A549 (cell line): ENCODE data around the gene PNPLA7. TPM values are rescaled to one million over a fixed set of nuclear protein-coding genes. Genes with fewer than 3 reads are reported as not detected.

Experiments used
- ATAC-seq, 2 experiments: fragments of 200-7000 bp in 1 of 2; fragments of >200 bp in 1 of 2; cut with Nextera tagmentation in 1 of 2; cut with Tn5 transposase in 1 of 2; 3 replicates each; pipeline versions ENCODE4 v1.8.0 to v1.9.1; 2018 to 2020; ENCODE audit warnings: mild to moderate bottlenecking in 1 of 2, moderate library complexity in 1 of 2
- CTCF ChIA-PET: fragments of 300-600 bp; sonication (Branson Sonifier 250); formaldehyde crosslinking; extraction: SDS; loops from one replicate; lab custom pipeline; 2021; ENCODE audit warnings: antibody characterized with exemption, inconsistent platforms; lab: Yijun Ruan, JAX
- POLR2A ChIA-PET: fragments of 350-600 bp; formaldehyde crosslinking; extraction: SDS; loops from one replicate; lab custom pipeline; 2021; ENCODE audit warnings: antibody characterized with exemption, inconsistent platforms; lab: Yijun Ruan, JAX
- DNase-seq, 2 experiments: peaks; one replicate each; pipeline versions ENCODE4 v3.0.0 to v3.0.0-alpha.2; 2011 to 2016; ENCODE audit warnings: low read depth in 1 of 2, low spot score in 1 of 2
- FAIRE-seq: peaks from 2 replicates; lab custom pipeline; 2011; peaks lifted over from hg19 to GRCh38; lab: Jason Lieb, UNC
- H3K27ac ChIP-seq, 2 experiments: fragments of >200 bp; sonication (Bioruptor Twin); formaldehyde crosslinking; 3 replicates each; pipeline ENCODE4 v1.5.1; 2016 to 2017
- H3K4me1 ChIP-seq: fragments of >200 bp; sonication (Bioruptor Twin); formaldehyde crosslinking; 3 replicates; pipeline ENCODE4 v1.6.1; 2016
- H3K4me2 ChIP-seq: fragments of >200 bp; sonication (Bioruptor Twin); formaldehyde crosslinking; 3 replicates; pipeline ENCODE4 v1.6.1; 2016
- H3K4me3 ChIP-seq: fragments of >200 bp; sonication (Bioruptor Twin); formaldehyde crosslinking; 3 replicates; pipeline ENCODE4 v1.5.1; 2016
- H3K9me3 ChIP-seq: fragments of >200 bp; sonication (Bioruptor Twin); formaldehyde crosslinking; 3 replicates; pipeline ENCODE4 v1.6.1; 2016
- CBX2 ChIP-seq: fragments of 200-600 bp; sonication (generic); IDR thresholded peaks from 2 replicates; pipeline ENCODE4 v1.6.1; 2016; ENCODE audit warnings: low read depth, mild to moderate bottlenecking, borderline replicate concordance
- EHF ChIP-seq: fragments of 250-450 bp; sonication (Bioruptor Pico); IDR thresholded peaks from 2 replicates; pipeline ENCODE4 v1.5.0; 2020; ENCODE audit warnings: mild to moderate bottlenecking
- ESRRA ChIP-seq: fragments of 150-350 bp; IDR thresholded peaks from 2 replicates; pipeline ENCODE4 v1.6.1; 2014; ENCODE audit warnings: mild to moderate bottlenecking, low read length, borderline replicate concordance
- FOSB ChIP-seq: fragments of 250-450 bp; sonication (Bioruptor Pico); IDR thresholded peaks from 2 replicates; pipeline ENCODE4 v1.5.0; 2020; ENCODE audit warnings: mild to moderate bottlenecking, moderate library complexity
- FOSL2 ChIP-seq, 2 experiments: fragments of 450-650 bp in 1 of 2; fragments of >200 bp in 1 of 2; sonication (Bioruptor Twin) in 1 of 2; formaldehyde crosslinking; IDR thresholded peaks; 2 replicates each; pipeline versions ENCODE4 v1.5.0 to v1.6.1; 2016 to 2020; ENCODE audit warnings: mild to moderate bottlenecking in 1 of 2, moderate library complexity in 1 of 2
- FOXS1 ChIP-seq: fragments of 250-450 bp; sonication (Bioruptor Pico); IDR thresholded peaks from 2 replicates; pipeline ENCODE4 v1.5.0; 2020; ENCODE audit warnings: mild to moderate bottlenecking, moderate library complexity
- HDAC2 ChIP-seq: fragments of 200-600 bp; sonication (generic); IDR thresholded peaks from 2 replicates; pipeline ENCODE4 v1.6.1; 2016
- JUN ChIP-seq, 2 experiments: fragments of >200 bp; sonication (Bioruptor Twin); formaldehyde crosslinking; IDR thresholded peaks; 2 replicates in 1 of 2; 3 replicates in 1 of 2; pipeline ENCODE4 v1.6.1; 2016 to 2017
- JUNB ChIP-seq: fragments of >200 bp; sonication (Bioruptor Twin); formaldehyde crosslinking; IDR thresholded peaks from 2 replicates; pipeline ENCODE4 v1.6.1; 2016
- KDM1A ChIP-seq: fragments of 200-600 bp; sonication (generic); IDR thresholded peaks from 2 replicates; pipeline ENCODE4 v1.6.1; 2016; ENCODE audit warnings: low read depth, mild to moderate bottlenecking
- MYC ChIP-seq: IDR thresholded peaks from 2 replicates; pipeline ENCODE4 v1.6.1; 2012; ENCODE audit warnings: mild to moderate bottlenecking, inconsistent platforms, low read length, improper control_type of control experiment, borderline replicate concordance
- NFE2L2 ChIP-seq: fragments of 150-350 bp; conservative IDR thresholded peaks from 2 replicates; pipeline ENCODE4 v1.6.1; 2014; ENCODE audit warnings: low read length
- NR3C1 ChIP-seq: fragments of >200 bp; sonication (Bioruptor Twin); formaldehyde crosslinking; IDR thresholded peaks from 3 replicates; pipeline ENCODE4 v1.6.1; 2017
- RCOR1 ChIP-seq: fragments of 150-350 bp; IDR thresholded peaks from 2 replicates; pipeline ENCODE4 v1.6.1; 2014; ENCODE audit warnings: antibody characterized with exemption, low read length, low read depth
- RNF2 ChIP-seq: fragments of 200-600 bp; sonication (generic); IDR thresholded peaks from 2 replicates; pipeline ENCODE4 v1.6.1; 2016; ENCODE audit warnings: low read depth, mild to moderate bottlenecking, antibody characterized with exemption, moderate library complexity, borderline replicate concordance
- SMC3 ChIP-seq: fragments of >200 bp; sonication (Bioruptor Twin); formaldehyde crosslinking; IDR thresholded peaks from 3 replicates; pipeline ENCODE4 v1.6.1; 2018; ENCODE audit warnings: inconsistent platforms
- SREBF2 ChIP-seq: fragments of 450-650 bp; IDR thresholded peaks from 2 replicates; pipeline ENCODE4 v1.6.1; 2014; ENCODE audit warnings: mild to moderate bottlenecking, moderate library complexity
- TFCP2L1 ChIP-seq: fragments of 250-450 bp; sonication (Bioruptor Pico); IDR thresholded peaks from 2 replicates; pipeline ENCODE4 v1.5.0; 2021; ENCODE audit warnings: mild to moderate bottlenecking
- WGBS: methylation state at CpG from one replicate; pipeline ENCODE4 v1.1.6; 2017; ENCODE audit errors: missing lambda C conversion rate; 5-methylcytosine and 5-hydroxymethylcytosine counted together
- polyA plus RNA-seq, 4 experiments: library from polyadenylated mRNA; depleted of rRNA in 3 of 4; stranded (reverse); fragments of >200 nt; fragmentation: RNase III in 1 of 4; extraction: RNeasy Plus Mini Kit Qiagen cat#74134 plus additional on column Dnase treatment in 1 of 4; gene quantifications; 2 replicates in 3 of 4; 3 replicates in 1 of 4; pipeline ENCODE4 v1.2.3, GENCODE V29; 2011 to 2017
- TF ChIP-seq, protein P1 (sequence below): fragments of 250-450 bp; sonication (Bioruptor Pico); IDR thresholded peaks from 2 replicates; pipeline ENCODE4 v1.5.0; 2020; ENCODE audit warnings: low read depth, mild to moderate bottlenecking, moderate library complexity
- TF ChIP-seq, protein P2 (sequence below): fragments of 450-650 bp; IDR thresholded peaks from 2 replicates; pipeline ENCODE4 v1.6.1; 2014; ENCODE audit warnings: antibody characterized with exemption
- TF ChIP-seq, protein P3 (sequence below): fragments of >200 bp; sonication (Bioruptor Twin); formaldehyde crosslinking; IDR thresholded peaks from 3 replicates; pipeline ENCODE4 v1.5.1; 2016
- TF ChIP-seq, protein P4 (sequence below): fragments of 150-350 bp; IDR thresholded peaks from 2 replicates; pipeline ENCODE4 v1.6.1; 2014; ENCODE audit warnings: low read depth, mild to moderate bottlenecking, low read length

Gene PNPLA7
- polyA plus RNA-seq, 2 of the 4 experiments (the other 2 are of a cell fraction): 0.31 to 1.1 TPM

DNA sequence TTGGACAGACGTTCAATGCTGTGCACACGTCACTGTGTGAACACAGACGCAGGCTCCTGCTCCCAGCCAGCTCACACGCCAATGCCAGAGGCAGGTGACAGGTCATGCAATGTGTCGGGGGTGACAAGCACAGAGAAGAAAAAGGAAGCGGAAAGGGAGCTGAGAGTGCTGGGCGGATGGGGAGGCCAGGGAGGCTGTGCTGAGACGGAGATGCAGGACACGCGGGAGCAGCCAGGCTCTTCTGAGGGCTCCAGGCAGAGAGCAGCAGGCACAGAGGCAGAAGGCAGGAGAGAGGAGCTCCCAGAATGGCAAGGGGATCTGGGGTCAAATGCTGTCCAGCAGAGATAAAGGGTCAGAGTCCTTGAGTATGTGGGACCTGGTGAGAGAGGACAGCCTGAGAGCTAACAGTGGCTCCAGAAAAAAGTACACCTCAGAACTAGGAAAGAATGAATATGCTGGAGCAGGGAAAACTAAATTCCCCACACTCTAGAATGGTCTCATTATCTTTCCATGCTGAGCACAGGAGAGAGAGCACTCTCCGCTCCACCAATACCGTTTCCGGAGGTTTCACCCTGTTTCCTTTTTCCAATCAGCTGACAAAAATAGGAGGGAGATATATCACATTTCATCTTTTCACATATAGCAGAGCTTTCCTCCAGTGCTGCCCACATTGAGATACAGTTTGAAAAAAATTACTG, 58.3 kb downstream of the PNPLA7 start:
- no peak for ATAC-seq
- ChIA-PET CTCF (interaction anchor here (1.2 kb wide), 1 partner anchor 10 kb away, joined by 4 read pairs; no protein-coding TSS in a partner anchor), POLR2A (no interaction called here)
- FAIRE-seq: no peak
- no peak overlapping the region for H3K4me3 ChIP-seq
- no peak for DNase-seq
- H3K27ac ChIP-seq: no peak overlapping the region
- H3K4me2 ChIP-seq: no peak overlapping the region
- no peak for TF ChIP-seq NFE2L2
- TF ChIP-seq, all 56 proteins: peak for 0
- 87% methylated on average over 13 of the region's 13 CpGs for WGBS
- no peaks in the 10 kb centered on the region for H3K4me1 ChIP-seq
- no peaks in the 10 kb centered on the region for H3K9me3 ChIP-seq

DNA sequence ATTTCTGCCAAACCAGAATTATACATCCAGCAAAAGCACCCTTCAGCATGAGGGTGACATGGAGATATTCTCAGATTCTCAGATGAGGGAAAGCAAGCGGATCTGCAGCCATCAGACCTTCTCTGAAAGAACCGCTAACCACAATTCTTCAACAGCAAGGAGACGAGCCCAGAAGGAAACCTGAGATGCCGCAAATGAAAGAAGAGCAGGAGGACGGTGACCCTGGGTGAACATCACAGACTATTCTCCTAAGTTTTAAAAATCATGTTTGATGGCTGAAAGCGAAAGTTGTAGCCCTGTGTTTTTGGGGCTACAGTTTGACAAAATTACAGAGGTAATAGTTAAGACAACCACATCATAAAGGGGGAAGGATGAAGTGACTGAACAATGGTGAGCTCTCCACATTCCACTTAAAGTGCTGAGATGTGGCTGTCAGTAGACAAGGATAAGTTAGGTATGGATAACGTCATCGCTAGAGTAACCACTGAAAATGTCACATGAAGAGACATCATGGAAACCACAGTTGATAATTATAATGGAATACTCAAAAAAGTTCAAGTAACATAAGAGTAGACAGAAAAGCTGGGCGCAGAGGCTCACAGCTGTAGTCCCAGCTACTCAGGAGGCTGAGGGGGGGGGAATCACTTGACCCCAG, 59.5 kb downstream of the PNPLA7 start:
- no peak overlapping the region for H3K27ac ChIP-seq
- no peak for FAIRE-seq
- no peaks in the 10 kb centered on the region for H3K9me3 ChIP-seq
- no peak overlapping the region for H3K4me3 ChIP-seq
- TF ChIP-seq RCOR1 (no peak), FOSB (CRISPR knock-in tag) (no peak), FOXS1 (CRISPR knock-in tag) (no peak), FOSL2 (IDR thresholded peaks at IDR 0.05) (no peak), FOSL2 (CRISPR knock-in tag; IDR thresholded peaks at IDR 0.05) (no peak)
- TF ChIP-seq, protein P1, sequence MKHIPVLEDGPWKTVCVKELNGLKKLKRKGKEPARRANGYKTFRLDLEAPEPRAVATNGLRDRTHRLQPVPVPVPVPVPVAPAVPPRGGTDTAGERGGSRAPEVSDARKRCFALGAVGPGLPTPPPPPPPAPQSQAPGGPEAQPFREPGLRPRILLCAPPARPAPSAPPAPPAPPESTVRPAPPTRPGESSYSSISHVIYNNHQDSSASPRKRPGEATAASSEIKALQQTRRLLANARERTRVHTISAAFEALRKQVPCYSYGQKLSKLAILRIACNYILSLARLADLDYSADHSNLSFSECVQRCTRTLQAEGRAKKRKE (CRISPR knock-in tag): no peak
- ChIA-PET POLR2A (no interaction called here), CTCF (interaction anchor here (0.6 to 1.3 kb wide), 2 partner anchors 30 to 95 kb away, joined by 3 read pairs; no protein-coding TSS in a partner anchor)
- ATAC-seq: no peak
- 83% methylated on average over 9 of the region's 9 CpGs for WGBS
- no peak overlapping the region for H3K4me2 ChIP-seq
- H3K4me1 ChIP-seq: no peaks in the 10 kb centered on the region
- no peak for DNase-seq

DNA sequence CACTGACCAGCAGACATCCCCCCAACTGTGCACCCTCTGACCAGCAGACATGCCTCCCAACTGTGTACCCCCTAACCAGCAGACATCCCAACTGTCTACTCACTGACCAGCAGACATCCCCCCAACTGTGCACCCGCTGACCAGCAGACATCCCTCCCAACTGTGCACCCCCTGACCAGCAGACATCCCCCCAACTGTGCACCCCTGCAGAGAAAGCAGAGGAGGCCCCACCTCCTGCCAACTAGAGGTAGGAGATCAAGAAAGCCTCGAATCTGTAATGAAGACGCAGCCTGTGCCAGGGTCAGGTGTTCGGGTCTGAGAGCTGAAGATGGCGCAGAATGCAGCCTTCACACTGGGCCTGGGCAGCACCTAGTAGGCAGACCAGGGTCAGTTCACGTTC, 61.3 kb downstream of the PNPLA7 start:
- Histone ChIP-seq H3K27ac (no peak overlapping the region), H3K4me3 (no peak overlapping the region), H3K4me2 (no peak overlapping the region), H3K4me1 (no peaks in the 10 kb centered on the region), H3K9me3 (no peaks in the 10 kb centered on the region)
- TF ChIP-seq HDAC2 (no peak), FOSL2 (IDR thresholded peaks at IDR 0.05) (no peak), FOSL2 (CRISPR knock-in tag; IDR thresholded peaks at IDR 0.05) (no peak), SMC3 (no peak), KDM1A (no peak), EHF (CRISPR knock-in tag) (no peak), CBX2 (no peak), NR3C1 (no peak), RNF2 (no peak), ESRRA (no peak), SREBF2 (no peak), TFCP2L1 (CRISPR knock-in tag) (no peak), JUN (IDR thresholded peaks at IDR 0.05) (no peak), JUNB (no peak), MYC (no peak)
- TF ChIP-seq, protein P2, sequence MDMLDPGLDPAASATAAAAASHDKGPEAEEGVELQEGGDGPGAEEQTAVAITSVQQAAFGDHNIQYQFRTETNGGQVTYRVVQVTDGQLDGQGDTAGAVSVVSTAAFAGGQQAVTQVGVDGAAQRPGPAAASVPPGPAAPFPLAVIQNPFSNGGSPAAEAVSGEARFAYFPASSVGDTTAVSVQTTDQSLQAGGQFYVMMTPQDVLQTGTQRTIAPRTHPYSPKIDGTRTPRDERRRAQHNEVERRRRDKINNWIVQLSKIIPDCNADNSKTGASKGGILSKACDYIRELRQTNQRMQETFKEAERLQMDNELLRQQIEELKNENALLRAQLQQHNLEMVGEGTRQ: no peak
- TF ChIP-seq, protein P3, sequence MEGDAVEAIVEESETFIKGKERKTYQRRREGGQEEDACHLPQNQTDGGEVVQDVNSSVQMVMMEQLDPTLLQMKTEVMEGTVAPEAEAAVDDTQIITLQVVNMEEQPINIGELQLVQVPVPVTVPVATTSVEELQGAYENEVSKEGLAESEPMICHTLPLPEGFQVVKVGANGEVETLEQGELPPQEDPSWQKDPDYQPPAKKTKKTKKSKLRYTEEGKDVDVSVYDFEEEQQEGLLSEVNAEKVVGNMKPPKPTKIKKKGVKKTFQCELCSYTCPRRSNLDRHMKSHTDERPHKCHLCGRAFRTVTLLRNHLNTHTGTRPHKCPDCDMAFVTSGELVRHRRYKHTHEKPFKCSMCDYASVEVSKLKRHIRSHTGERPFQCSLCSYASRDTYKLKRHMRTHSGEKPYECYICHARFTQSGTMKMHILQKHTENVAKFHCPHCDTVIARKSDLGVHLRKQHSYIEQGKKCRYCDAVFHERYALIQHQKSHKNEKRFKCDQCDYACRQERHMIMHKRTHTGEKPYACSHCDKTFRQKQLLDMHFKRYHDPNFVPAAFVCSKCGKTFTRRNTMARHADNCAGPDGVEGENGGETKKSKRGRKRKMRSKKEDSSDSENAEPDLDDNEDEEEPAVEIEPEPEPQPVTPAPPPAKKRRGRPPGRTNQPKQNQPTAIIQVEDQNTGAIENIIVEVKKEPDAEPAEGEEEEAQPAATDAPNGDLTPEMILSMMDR: no peak
- TF ChIP-seq, protein P4, sequence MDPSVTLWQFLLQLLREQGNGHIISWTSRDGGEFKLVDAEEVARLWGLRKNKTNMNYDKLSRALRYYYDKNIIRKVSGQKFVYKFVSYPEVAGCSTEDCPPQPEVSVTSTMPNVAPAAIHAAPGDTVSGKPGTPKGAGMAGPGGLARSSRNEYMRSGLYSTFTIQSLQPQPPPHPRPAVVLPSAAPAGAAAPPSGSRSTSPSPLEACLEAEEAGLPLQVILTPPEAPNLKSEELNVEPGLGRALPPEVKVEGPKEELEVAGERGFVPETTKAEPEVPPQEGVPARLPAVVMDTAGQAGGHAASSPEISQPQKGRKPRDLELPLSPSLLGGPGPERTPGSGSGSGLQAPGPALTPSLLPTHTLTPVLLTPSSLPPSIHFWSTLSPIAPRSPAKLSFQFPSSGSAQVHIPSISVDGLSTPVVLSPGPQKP: no peak
- 69% methylated on average over 5 of the region's 6 CpGs for WGBS
- POLR2A ChIA-PET: no interaction called here
- CTCF ChIA-PET: interaction anchor here (0.9 to 2.1 kb wide), 3 partner anchors 10 to 17 kb away, joined by 3 to 6 read pairs (median 4); no protein-coding TSS in a partner anchor
- FAIRE-seq (no peak), DNase-seq (no peak), ATAC-seq (no peak)
